Activated CD4-positive, alpha-beta T cell treated with anti-CD3 and anti-CD28 coated beads for 4 hours (primary cell): ENCODE results near the gene PSME3IP1.

ENCODE experiments used
- DNase-seq, 2 donors: peaks; one replicate each; pipeline ENCODE4 v3.0.0-alpha.2; 2020

The PSME3IP1 gene

GRCh38 chr16:57166451-57166850 is 19.4 kb downstream of the PSME3IP1 start:
- DNase-seq = no peak

GRCh38 chr16:57165938-57166337 is 19.9 kb downstream of the PSME3IP1 start:
- no peak for DNase-seq

GRCh38 chr16:57165483-57165882 is 20.4 kb downstream of the PSME3IP1 start:
- no peak for DNase-seq

GRCh38 chr16:57163842-57164241 is 22.0 kb downstream of the PSME3IP1 start:
- DNase-seq = no peak

GRCh38 chr16:57159447-57159846 is 26.4 kb downstream of the PSME3IP1 start:
- no peak for DNase-seq

- no peak for DNase-seq
Observed at GRCh38 chr16:57157533-57157932, 28.3 kb downstream of the PSME3IP1 start.

- DNase-seq = no peak
Observed at GRCh38 chr16:57156351-57156703, 29.5 kb downstream of the PSME3IP1 start.

GRCh38 chr16:57155702-57156350 is 30.0 kb downstream of the PSME3IP1 start:
- DNase-seq = no peak

- DNase-seq = no peak
Observed at GRCh38 chr16:57153841-57154240, 32.0 kb downstream of the PSME3IP1 start.

GRCh38 chr16:57152096-57153093 is 33.4 kb downstream of the PSME3IP1 start:
- no peak for DNase-seq

- DNase-seq = no peak
Observed at GRCh38 chr16:57151369-57151768, 34.5 kb downstream of the PSME3IP1 start.

GRCh38 chr16:57150682-57151330 is 35.0 kb downstream of the PSME3IP1 start:
- DNase-seq = no peak

- DNase-seq = no peak
Observed at GRCh38 chr16:57149391-57149790, 36.4 kb downstream of the PSME3IP1 start.

- no peak for DNase-seq
Observed at GRCh38 chr16:57148481-57148880, 37.4 kb downstream of the PSME3IP1 start.

GRCh38 chr16:57147381-57148221 is 38.2 kb downstream of the PSME3IP1 start:
- no peak for DNase-seq

GRCh38 chr16:57146735-57147134 is 39.1 kb downstream of the PSME3IP1 start:
- no peak for DNase-seq

GRCh38 chr16:57146040-57146647 is 39.7 kb downstream of the PSME3IP1 start:
- DNase-seq = no peak

- no peak for DNase-seq
Observed at GRCh38 chr16:57145046-57146021, 40.5 kb downstream of the PSME3IP1 start.

- no peak for DNase-seq
Observed at GRCh38 chr16:57144027-57144426, 41.8 kb downstream of the PSME3IP1 start.

- no peak for DNase-seq
Observed at GRCh38 chr16:57143149-57143921, 42.5 kb downstream of the PSME3IP1 start.
